Measurements from ENCODE around the gene VMAC. TPM values are rescaled to one million over a fixed set of nuclear protein-coding genes. Genes with fewer than 3 reads are reported as not detected.

The VMAC gene
- total RNA-seq, 6 experiments from 2014 or later, result 1.7 to 3.9 (median 2.8) TPM

DNA sequence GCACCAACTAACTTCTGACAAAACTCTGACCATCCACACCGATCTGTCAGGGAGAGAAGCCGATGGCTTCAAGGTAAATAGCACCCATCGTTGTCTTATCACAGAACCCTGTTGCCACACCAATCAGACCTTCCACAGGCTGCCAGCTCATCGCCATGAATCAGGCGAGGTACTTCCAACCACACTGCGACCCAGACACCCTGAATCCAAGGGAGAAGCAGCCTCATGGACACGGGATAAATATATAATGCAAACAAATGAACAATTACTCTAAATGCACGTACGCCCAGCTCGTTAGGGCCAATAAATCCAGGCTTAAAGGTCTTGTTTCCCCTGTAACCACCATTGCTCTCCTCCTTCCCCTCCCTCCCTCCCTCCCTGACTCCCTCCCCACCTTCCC lies 52.5 kb downstream of the VMAC start:
- Histone ChIP-seq H3K9me3 (no peaks in the 10 kb centered on the region), H3K27ac (no peak overlapping the region), H3K4me3 (no peak overlapping the region), H3K27me3 (no peaks in the 10 kb centered on the region), H3K36me3 (no peaks in the 10 kb centered on the region), H3K4me1 (peaks cover 0 to 74% (median 31%) of the 10 kb centered on the region in 4 donors)
- 73% methylated on average over 8 of the region's 10 CpGs for WGBS (ENCODE audit: insufficient coverage, low coverage, low lambda C conversion rate, missing lambda C conversion rate)
- DNase-seq (no peak), ATAC-seq (no peak)
- TF ChIP-seq, protein P1, sequence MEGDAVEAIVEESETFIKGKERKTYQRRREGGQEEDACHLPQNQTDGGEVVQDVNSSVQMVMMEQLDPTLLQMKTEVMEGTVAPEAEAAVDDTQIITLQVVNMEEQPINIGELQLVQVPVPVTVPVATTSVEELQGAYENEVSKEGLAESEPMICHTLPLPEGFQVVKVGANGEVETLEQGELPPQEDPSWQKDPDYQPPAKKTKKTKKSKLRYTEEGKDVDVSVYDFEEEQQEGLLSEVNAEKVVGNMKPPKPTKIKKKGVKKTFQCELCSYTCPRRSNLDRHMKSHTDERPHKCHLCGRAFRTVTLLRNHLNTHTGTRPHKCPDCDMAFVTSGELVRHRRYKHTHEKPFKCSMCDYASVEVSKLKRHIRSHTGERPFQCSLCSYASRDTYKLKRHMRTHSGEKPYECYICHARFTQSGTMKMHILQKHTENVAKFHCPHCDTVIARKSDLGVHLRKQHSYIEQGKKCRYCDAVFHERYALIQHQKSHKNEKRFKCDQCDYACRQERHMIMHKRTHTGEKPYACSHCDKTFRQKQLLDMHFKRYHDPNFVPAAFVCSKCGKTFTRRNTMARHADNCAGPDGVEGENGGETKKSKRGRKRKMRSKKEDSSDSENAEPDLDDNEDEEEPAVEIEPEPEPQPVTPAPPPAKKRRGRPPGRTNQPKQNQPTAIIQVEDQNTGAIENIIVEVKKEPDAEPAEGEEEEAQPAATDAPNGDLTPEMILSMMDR (IDR thresholded peaks at IDR 0.05), result no peak
- TF ChIP-seq POLR2A (IDR thresholded peaks at IDR 0.05), result no peak
- intact Hi-C loops (cut with DNase I), result no loop called here

DNA sequence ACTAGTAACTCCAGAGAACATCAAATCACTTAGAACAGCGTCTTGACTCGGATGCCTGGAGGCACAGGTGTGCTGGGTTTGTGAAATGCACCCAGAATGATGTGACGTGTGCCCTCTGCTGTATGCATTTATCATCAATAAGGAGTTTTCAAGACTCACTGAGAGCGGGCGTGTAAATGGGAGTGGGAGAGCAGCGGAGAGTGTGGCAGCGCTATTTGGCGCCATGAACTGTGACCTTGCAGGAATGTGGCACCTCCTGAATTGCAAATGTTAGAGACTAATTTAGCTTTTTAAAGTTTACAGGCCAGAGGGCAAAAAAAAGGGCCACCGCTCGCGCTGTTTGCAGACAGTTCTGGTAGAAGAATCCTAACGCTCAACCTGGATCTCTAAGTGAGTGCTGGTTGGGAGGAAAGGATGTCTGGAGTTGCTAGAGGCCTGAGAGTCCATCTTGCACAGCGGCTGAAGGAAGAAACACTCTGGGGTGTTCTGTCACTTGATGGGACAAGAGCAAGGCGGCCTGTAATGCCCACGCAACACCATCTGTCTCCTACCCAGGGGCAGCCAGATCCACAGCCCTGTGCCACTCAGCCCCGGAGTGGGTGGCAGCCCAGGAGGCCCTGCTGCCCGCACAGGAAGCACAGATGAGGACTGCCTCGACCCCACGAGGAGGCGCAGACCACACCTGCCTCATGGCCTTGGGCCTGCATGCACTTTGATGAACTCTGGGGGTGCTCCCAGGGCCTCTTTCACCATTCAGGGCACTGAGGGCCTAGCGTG lies 53.6 kb downstream of the VMAC start:
- DNase-seq (no peak), ATAC-seq (no peak)
- no peak overlapping the region for H3K27ac ChIP-seq
- intact Hi-C loops (cut with DNase I), result no loop called here
- H3K4me1 ChIP-seq, result peaks cover 0 to 75% (median 40%) of the 10 kb centered on the region in 4 donors
- TF ChIP-seq, protein P1 (IDR thresholded peaks at IDR 0.05), result no peak
- TF ChIP-seq POLR2A (IDR thresholded peaks at IDR 0.05), result no peak
- H3K4me3 ChIP-seq, result no peak overlapping the region
- H3K36me3 ChIP-seq, result no peaks in the 10 kb centered on the region
- H3K9me3 ChIP-seq, result no peaks in the 10 kb centered on the region
- no peaks in the 10 kb centered on the region for H3K27me3 ChIP-seq
- WGBS (ENCODE audit: insufficient coverage, low coverage, low lambda C conversion rate, missing lambda C conversion rate), result 58% methylated on average over 8 of the region's 21 CpGs

GRCh38 chr19:5958851-5959122 lies 54.1 kb downstream of the VMAC start:
- intact Hi-C loops (cut with DNase I), result no loop called here
- ATAC-seq, result no peak

GRCh38 chr19:5959260-5960004 lies 54.8 kb downstream of the VMAC start:
- Histone ChIP-seq H3K36me3 (no peaks in the 10 kb centered on the region), H3K27ac (no peak overlapping the region), H3K4me1 (peaks cover 0 to 68% (median 35%) of the 10 kb centered on the region in 4 donors)

More at GRCh38 chr19:5958851-5959122, 54.1 kb downstream of the VMAC start:
- H3K36me3 ChIP-seq, result no peaks in the 10 kb centered on the region
- H3K27me3 ChIP-seq, result no peaks in the 10 kb centered on the region
- TF ChIP-seq, protein P1 (IDR thresholded peaks at IDR 0.05), result no peak
- no peak for TF ChIP-seq POLR2A (IDR thresholded peaks at IDR 0.05)
- no peak overlapping the region for H3K4me3 ChIP-seq
- no peak overlapping the region for H3K27ac ChIP-seq
- H3K4me1 ChIP-seq, result peaks cover 0 to 75% (median 38%) of the 10 kb centered on the region in 4 donors
- no peak for DNase-seq
- 81% methylated on average over 8 of the region's 10 CpGs for WGBS (ENCODE audit: insufficient coverage, low coverage, low lambda C conversion rate, missing lambda C conversion rate)
- no peaks in the 10 kb centered on the region for H3K9me3 ChIP-seq

More at GRCh38 chr19:5959260-5960004, 54.8 kb downstream of the VMAC start:
- TF ChIP-seq, protein P1 (IDR thresholded peaks at IDR 0.05), result no peak
- TF ChIP-seq POLR2A (IDR thresholded peaks at IDR 0.05), result no peak
- Histone ChIP-seq H3K27me3 (no peaks in the 10 kb centered on the region), H3K4me3 (no peak overlapping the region), H3K9me3 (no peaks in the 10 kb centered on the region)
- 61% methylated on average over 8 of the region's 14 CpGs for WGBS (ENCODE audit: insufficient coverage, low coverage, low lambda C conversion rate, missing lambda C conversion rate)
- ATAC-seq (no peak), DNase-seq (no peak)
- intact Hi-C loops (cut with DNase I), result loop anchor here in 1 of 2 donors (10.0 kb wide), 1 partner anchor 155 kb away; the partner anchor contains the start of gene NRTN

Other genes starting within 250 kb of the VMAC start
- gene MICOS13, start 224.4 kb upstream of the VMAC start, total RNA-seq, result 10 to 100 TPM; 24.2 to 54.3 (median 33.7) TPM
- 10 to 100 TPM in 1 of 6 experiments, 1 to 10 TPM in 5; 1.6 to 10.3 (median 4.0) TPM for gene HSD11B1L, start 223.8 kb upstream of the VMAC start, total RNA-seq
- gene RPL36, start 214.6 kb upstream of the VMAC start, total RNA-seq, result 100 to 1,000 TPM; 232 to 283 (median 251) TPM
- 100 to 1,000 TPM in 2 of 6 experiments, 10 to 100 TPM in 4; 54.5 to 123 (median 66.8) TPM for gene LONP1, start 184.7 kb upstream of the VMAC start, total RNA-seq
- gene CATSPERD, start 184.2 kb upstream of the VMAC start, total RNA-seq, result not detected
- gene PRR22, start 120.1 kb upstream of the VMAC start, total RNA-seq, result 1 to 10 TPM; 1.7 to 3.3 (median 2.1) TPM
- 10 to 100 TPM; 14.7 to 28.6 (median 20.5) TPM for gene DUS3L, start 113.7 kb upstream of the VMAC start, total RNA-seq
- gene NRTN, start 99.8 kb upstream of the VMAC start, total RNA-seq, result 10 to 100 TPM in 3 of 6 experiments, 1 to 10 TPM in 3; 4.7 to 11.6 (median 9.8) TPM
- 10 to 100 TPM in 2 of 6 experiments, 1 to 10 TPM in 4; 2.3 to 28.1 (median 9.7) TPM for gene FUT6, start 65.2 kb upstream of the VMAC start, total RNA-seq
- gene FUT3, start 53.4 kb upstream of the VMAC start, total RNA-seq, result 1 to 10 TPM in 1 of 6 experiments, under 1 TPM in 5; 0.19 to 1.4 (median 0.33) TPM
- gene FUT5, start 34.3 kb upstream of the VMAC start, total RNA-seq, result under 1 TPM in 4 of 6 experiments, not detected in 2; 0.13 to 0.97 (median 0.39) TPM
- gene NDUFA11, start 1.1 kb upstream of the VMAC start, total RNA-seq, result 100 to 1,000 TPM; 108 to 161 (median 157) TPM
- gene CAPS, start 9.4 kb downstream of the VMAC start, total RNA-seq, result 1 to 10 TPM; 1.1 to 7.9 (median 5.0) TPM
- 10 to 100 TPM; 21.7 to 49.5 (median 24.5) TPM for gene RANBP3, start 73.3 kb downstream of the VMAC start, total RNA-seq
- 1 to 10 TPM; 1.6 to 2.9 (median 1.9) TPM for gene RFX2, start 205.6 kb downstream of the VMAC start, total RNA-seq
- gene ACSBG2, start 230.8 kb downstream of the VMAC start, total RNA-seq, result not detected

All from right lobe of liver (tissue), 6 donors.